Endothelial cell of umbilical vein (primary cell): Measurements from ENCODE around the gene ACR. TPM values are rescaled to one million over a fixed set of nuclear protein-coding genes. Genes with fewer than 3 reads are reported as not detected.
"Not testable (repeated sequence)": the region's sequence is repeated elsewhere in the genome, so short reads cannot be mapped to it uniquely, and the experiment has no call there.

ENCODE experiments used
- BruUV-seq: library from RNA; stranded (reverse); fragments of 400-500 nt; replicated peaks from 2 replicates; lab custom pipeline; 2021; lab: Mats Ljungman, UMichigan
- CTCF ChIA-PET: fragments of 300-600, 350-600 bp; sonication (Branson Sonifier 250); formaldehyde crosslinking; loops from one replicate; lab custom pipeline; 2021; ENCODE audit warnings: antibody characterized with exemption, inconsistent platforms; lab: Charles Lee
- POLR2A ChIA-PET: fragments of 300-600, 350-600 bp; sonication (Branson Sonifier 250); formaldehyde crosslinking; loops from one replicate; lab custom pipeline; 2021; ENCODE audit warnings: antibody characterized with exemption, inconsistent platforms; lab: Charles Lee
- DNase-seq: peaks from one replicate; pipeline ENCODE4 v3.0.0-alpha.2; 2011; ENCODE audit warnings: low read depth, low spot score
- FAIRE-seq: peaks from 2 replicates; lab custom pipeline; 2011; peaks lifted over from hg19 to GRCh38; lab: Jason Lieb, UNC
- H2AFZ ChIP-seq: 2 replicates; pipeline ENCODE4 v1.6.0; 2012; ENCODE audit warnings: low read depth, low read length, control low read depth, inconsistent platforms
- H3K27ac ChIP-seq: 2 replicates; pipeline ENCODE4 v1.5.1; 2011; ENCODE audit warnings: low read depth, mild to moderate bottlenecking, control low read depth, low read length, moderate library complexity; ENCODE audit not compliant: insufficient read depth
- H3K27me3 ChIP-seq, 2 experiments: 2 replicates each; pipeline versions ENCODE4 v1.6.0 to v1.6.1; 2011; ENCODE audit warnings: low read length in 2 of 2, mixed read lengths in 1 of 2; ENCODE audit not compliant: control insufficient read depth in 2 of 2, insufficient read depth in 2 of 2
- H3K36me3 ChIP-seq, 2 experiments: 2 replicates in 1 of 2; 3 replicates in 1 of 2; pipeline ENCODE4 v1.5.1; 2011; ENCODE audit warnings: low read length in 2 of 2, mild to moderate bottlenecking in 1 of 2, moderate library complexity in 1 of 2; ENCODE audit not compliant: control insufficient read depth in 2 of 2, insufficient read depth in 2 of 2; ENCODE audit errors: extremely low read depth in 1 of 2
- H3K4me1 ChIP-seq: 3 replicates; pipeline ENCODE4 v1.5.1; 2011; ENCODE audit warnings: mild to moderate bottlenecking, low read length; ENCODE audit not compliant: control insufficient read depth, insufficient read depth; ENCODE audit errors: extremely low read depth
- H3K4me2 ChIP-seq: 2 replicates; pipeline ENCODE4 v1.6.1; 2011; ENCODE audit warnings: low read length, control low read depth, mixed read lengths; ENCODE audit not compliant: insufficient read depth
- H3K4me3 ChIP-seq, 3 experiments: fragments of 200-600 bp in 1 of 3; sonication (generic), shearing (Covaris generic) in 1 of 3; replicated peaks in 1 of 3; 2 replicates each; pipeline ENCODE4 v1.5.1; 2011 to 2016; ENCODE audit warnings: control low read depth in 3 of 3, low read length in 3 of 3, mild to moderate bottlenecking in 2 of 3, inconsistent platforms in 1 of 3, low read depth in 1 of 3, moderate library complexity in 1 of 3; ENCODE audit not compliant: insufficient read depth in 1 of 3
- H3K79me2 ChIP-seq: 2 replicates; pipeline ENCODE4 v1.6.0; 2012; ENCODE audit warnings: low read length, inconsistent platforms; ENCODE audit not compliant: control insufficient read depth, insufficient read depth
- H3K9ac ChIP-seq: replicated peaks from 2 replicates; pipeline ENCODE3; 2011; ENCODE audit warnings: low read length, control low read depth; ENCODE audit not compliant: insufficient read depth; ENCODE audit errors: extremely low read depth
- H3K9me1 ChIP-seq: replicated peaks from 3 replicates; pipeline ENCODE4 v1.6.0; 2011; ENCODE audit warnings: mild to moderate bottlenecking, low read length; ENCODE audit not compliant: control insufficient read depth, insufficient read depth; ENCODE audit errors: extremely low read depth
- H3K9me3 ChIP-seq: replicated peaks from 2 replicates; pipeline ENCODE4 v1.5.1; 2012; ENCODE audit warnings: low read length, inconsistent platforms; ENCODE audit not compliant: control insufficient read depth, insufficient read depth
- H4K20me1 ChIP-seq: replicated peaks from 2 replicates; pipeline ENCODE3; 2011; ENCODE audit warnings: mild to moderate bottlenecking, low read length; ENCODE audit not compliant: control insufficient read depth, insufficient read depth; ENCODE audit errors: extremely low read depth
- EZH2 ChIP-seq: IDR thresholded peaks from 2 replicates; pipeline ENCODE4 v1.6.1; 2012; ENCODE audit warnings: borderline replicate concordance, low read depth, mild to moderate bottlenecking, moderate library complexity, low read length, inconsistent platforms; ENCODE audit not compliant: severe bottlenecking
- JUN ChIP-seq: IDR thresholded peaks from 2 replicates; pipeline ENCODE4 v1.6.1; 2011; ENCODE audit warnings: borderline replicate concordance, low read depth; ENCODE audit not compliant: insufficient read length, insufficient read depth
- dilution Hi-C: fragments of 300-500 bp; cut with MboI; formaldehyde crosslinking; loops from one replicate; pipeline ENCODE4 v1.15.0; 2019; ENCODE audit warnings: low sequenced_read_pairs; ENCODE audit not compliant: extremely low pct_ligation_motif_present
- intact Hi-C: fragments of 100-400 bp; cut with micrococcal nuclease; formaldehyde crosslinking; loops from one replicate; pipeline ENCODE4 v1.10.0; 2022
- polyA plus RNA-seq, 4 experiments: library from polyadenylated mRNA; depleted of rRNA in 3 of 4; stranded (reverse) in 3 of 4; unstranded in 1 of 4; fragments of >200 nt; gene quantifications; 2 replicates each; pipeline versions ENCODE4 v1.2.1 to v1.2.3, GENCODE V29; 2011 to 2012; ENCODE audit warnings: missing spikeins in 1 of 4
- total RNA-seq: library from RNA; stranded (reverse); gene quantifications from 2 replicates; pipeline ENCODE4 v1.2.3, GENCODE V29; 2021

Gene ACR
- total and polyA plus RNA-seq, 2 donors (not counting 3 experiments of a cell fraction or from before 2014, with no cell fraction given), result 0.91 to 4.1 TPM

- H3K4me1 ChIP-seq, result no peaks in the 10 kb centered on the region
- H3K4me2 ChIP-seq, result no peak overlapping the region
- H2AFZ ChIP-seq, result no peak overlapping the region
- H4K20me1 ChIP-seq, result no peaks in the 10 kb centered on the region
- H3K4me3 ChIP-seq, result no peak overlapping the region
- FAIRE-seq (no peak), DNase-seq (no peak)
- H3K27me3 ChIP-seq, result no peaks in the 10 kb centered on the region
- H3K9ac ChIP-seq, result no peak overlapping the region
- H3K36me3 ChIP-seq, result no peaks in the 10 kb centered on the region
- ChIA-PET CTCF (no interaction called here), POLR2A (no interaction called here)
- BruUV-seq, result no TSS peak
- TF ChIP-seq JUN (no peak), EZH2 (no peak)
- no peaks in the 10 kb centered on the region for H3K79me2 ChIP-seq
- no peaks in the 10 kb centered on the region for H3K9me1 ChIP-seq
- H3K27ac ChIP-seq, result no peak overlapping the region
- intact Hi-C loops, result no loop called here
- no peaks in the 10 kb centered on the region for H3K9me3 ChIP-seq
- dilution Hi-C loops, result no loop called here
These were observed 1.9 kb downstream of the ACR start for GRCh38 chr22:50739894-50740293.

DNA sequence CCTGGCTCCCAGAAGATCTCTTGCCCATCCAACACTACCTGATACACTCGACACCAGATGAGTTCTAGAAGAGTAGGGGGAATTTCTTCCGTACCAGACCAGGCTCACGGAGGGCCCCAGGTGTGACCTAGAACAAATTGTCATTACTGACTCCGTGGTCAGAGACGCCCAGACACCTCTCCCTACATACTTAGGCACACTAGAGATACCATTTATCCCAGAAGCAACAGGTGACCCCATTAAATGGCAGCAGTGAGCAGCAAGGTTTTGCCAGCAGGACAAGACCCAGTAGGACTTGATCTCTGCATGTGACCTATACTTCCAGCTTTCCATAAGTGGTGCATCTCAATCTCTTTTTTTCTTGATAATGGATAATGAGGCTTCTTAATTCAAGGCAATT is 2.7 kb downstream of the ACR start:
- H3K4me3 ChIP-seq, H3K36me3 ChIP-seq, H3K27me3 ChIP-seq, H3K27ac ChIP-seq, H3K9me1 ChIP-seq, BruUV-seq, POLR2A ChIA-PET, H3K9ac ChIP-seq, dilution Hi-C loops, H4K20me1 ChIP-seq, H3K79me2 ChIP-seq, H3K9me3 ChIP-seq, H3K4me2 ChIP-seq, CTCF ChIA-PET, H2AFZ ChIP-seq, H3K4me1 ChIP-seq, intact Hi-C loops, DNase-seq, FAIRE-seq: not testable (repeated sequence)

DNA sequence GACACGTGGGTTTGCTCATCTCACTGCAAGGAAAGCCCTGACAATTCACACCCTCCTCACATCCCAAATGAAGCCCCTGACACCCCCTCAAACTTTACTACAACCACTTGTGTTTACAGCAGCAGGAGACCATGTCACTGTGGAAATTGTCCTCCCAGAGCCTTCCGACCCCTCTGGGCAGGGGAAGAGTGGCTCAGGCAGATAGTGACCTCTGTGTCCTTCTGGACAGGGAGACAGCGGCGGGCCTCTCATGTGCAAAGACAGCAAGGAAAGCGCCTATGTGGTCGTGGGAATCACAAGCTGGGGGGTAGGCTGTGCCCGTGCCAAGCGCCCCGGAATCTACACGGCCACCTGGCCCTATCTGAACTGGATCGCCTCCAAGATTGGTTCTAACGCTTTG is 6.4 kb downstream of the ACR start:
- H3K9ac ChIP-seq, H3K27me3 ChIP-seq, H3K4me3 ChIP-seq, intact Hi-C loops, POLR2A ChIA-PET, H3K79me2 ChIP-seq, BruUV-seq, H4K20me1 ChIP-seq, CTCF ChIA-PET, FAIRE-seq, H3K36me3 ChIP-seq, H2AFZ ChIP-seq, H3K27ac ChIP-seq, dilution Hi-C loops, H3K9me1 ChIP-seq, DNase-seq, H3K4me2 ChIP-seq, H3K4me1 ChIP-seq, H3K9me3 ChIP-seq: not testable (repeated sequence)

GRCh38 chr22:50747521-50747920 is 9.5 kb downstream of the ACR start:
- POLR2A ChIA-PET, H3K9me1 ChIP-seq, H3K79me2 ChIP-seq, CTCF ChIA-PET, H3K27me3 ChIP-seq, intact Hi-C loops, H4K20me1 ChIP-seq, DNase-seq, H2AFZ ChIP-seq, BruUV-seq, H3K27ac ChIP-seq, H3K9ac ChIP-seq, H3K4me2 ChIP-seq, H3K9me3 ChIP-seq, dilution Hi-C loops, H3K4me1 ChIP-seq, H3K36me3 ChIP-seq, FAIRE-seq, H3K4me3 ChIP-seq: not testable (repeated sequence)
